CD4-positive, alpha-beta memory T cell (primary cell): Measurements from ENCODE around the gene FOXI1. TPM values are rescaled to one million over a fixed set of nuclear protein-coding genes. Genes with fewer than 3 reads are reported as not detected.

Experiments
- CTCF ChIA-PET: fragments of 350-600 bp; sonication (Branson Sonifier 250); formaldehyde crosslinking; loops from one replicate; lab custom pipeline; 2021; ENCODE audit warnings: inconsistent platforms; ENCODE audit not compliant: partially characterized antibody; lab: Charles Lee
- POLR2A ChIA-PET: fragments of 350-600 bp; sonication (Branson Sonifier 250); formaldehyde crosslinking; loops from one replicate; lab custom pipeline; 2021; ENCODE audit not compliant: partially characterized antibody; lab: Charles Lee
- DNase-seq, 5 donors: peaks; one replicate each; pipeline versions ENCODE4 v3.0.0 to v3.0.0-alpha.2; 2020 to 2022; ENCODE audit warnings: mixed read lengths in 1 of 5
- H3K27ac ChIP-seq: one replicate; pipeline ENCODE4 v1.7.0; 2013; ENCODE audit warnings: low read depth, low read length
- H3K27me3 ChIP-seq: 2 replicates; pipeline ENCODE4 v1.7.0; 2013; ENCODE audit warnings: mild to moderate bottlenecking, low read length, moderate library complexity; ENCODE audit not compliant: insufficient read depth
- H3K36me3 ChIP-seq: 2 replicates; pipeline ENCODE4 v1.7.0; 2013; ENCODE audit warnings: mild to moderate bottlenecking, low read length, moderate library complexity; ENCODE audit not compliant: insufficient read depth
- H3K4me1 ChIP-seq: 2 replicates; pipeline ENCODE4 v1.7.0; 2013; ENCODE audit warnings: mild to moderate bottlenecking, low read length, moderate library complexity; ENCODE audit not compliant: insufficient read depth
- H3K4me3 ChIP-seq, 2 donors: one replicate each; pipeline ENCODE4 v1.7.0; 2013; ENCODE audit warnings: low read length in 2 of 2, mild to moderate bottlenecking in 1 of 2
- H3K9me3 ChIP-seq, 2 donors: one replicate each; pipeline ENCODE4 v1.7.0; 2013; ENCODE audit warnings: low read length in 2 of 2, control low read depth in 1 of 2; ENCODE audit not compliant: control insufficient read depth in 1 of 2
- H3K27ac Mint-ChIP-seq, 7 donors: one replicate each; pipeline ENCODE4 v1.8.0; 2020 to 2021; ENCODE audit warnings: mixed read lengths in 7 of 7, mild to moderate bottlenecking in 6 of 7, inconsistent platforms in 3 of 7, moderate library complexity in 3 of 7
- H3K27me3 Mint-ChIP-seq, 2 donors: one replicate each; pipeline ENCODE4 v1.8.0; 2020 to 2021; ENCODE audit warnings: mixed read lengths in 2 of 2
- H3K36me3 Mint-ChIP-seq, 2 donors: one replicate each; pipeline ENCODE4 v1.8.0; 2020 to 2021; ENCODE audit warnings: mixed read lengths in 2 of 2, inconsistent platforms in 1 of 2, mild to moderate bottlenecking in 1 of 2
- H3K4me1 Mint-ChIP-seq, 4 donors: one replicate each; pipeline ENCODE4 v1.8.0; 2020 to 2021; ENCODE audit warnings: mixed read lengths in 4 of 4, mild to moderate bottlenecking in 1 of 4
- H3K4me3 Mint-ChIP-seq, 8 donors: one replicate each; pipeline ENCODE4 v1.8.0; 2020 to 2021; ENCODE audit warnings: mixed read lengths in 8 of 8, mild to moderate bottlenecking in 7 of 8, moderate library complexity in 6 of 8, inconsistent platforms in 3 of 8
- H3K9me3 Mint-ChIP-seq, 8 donors: one replicate each; pipeline ENCODE4 v1.8.0; 2020 to 2021; ENCODE audit warnings: mixed read lengths in 8 of 8, mild to moderate bottlenecking in 5 of 8, inconsistent platforms in 3 of 8, moderate library complexity in 1 of 8
- intact Hi-C: fragments of 100-400 bp; cut with micrococcal nuclease; formaldehyde crosslinking; loops from one replicate; pipeline ENCODE4 v1.15.1; 2023
- polyA plus RNA-seq, 2 donors: library from polyadenylated mRNA; unstranded; fragments of 300-500 nt; fragmentation: Illumina TruSeq; gene quantifications; one replicate each; pipeline ENCODE4 v1.2.3, GENCODE V29; 2021
- total RNA-seq, 2 experiments: library from RNA; stranded (reverse); gene quantifications; one replicate each; pipeline ENCODE4 v1.2.3, GENCODE V29; 2021

The FOXI1 gene
- total and polyA plus RNA-seq, 4 experiments from 2014 or later: not detected

GRCh38 chr5:170078458-170078857 is 27.2 kb upstream of the FOXI1 start:
- no peaks in the 10 kb centered on the region for H3K4me1 ChIP-seq
- H3K27ac ChIP-seq: no peak overlapping the region
- H3K4me3 ChIP-seq: no peak overlapping the region
- CTCF ChIA-PET: no interaction called here
- no peak for DNase-seq
- no peaks in the 10 kb centered on the region for H3K27me3 ChIP-seq
- Mint-ChIP-seq H3K4me3 (no peak overlapping the region), H3K27me3 (no peaks in the 10 kb centered on the region), H3K9me3 (no peaks in the 10 kb centered on the region), H3K27ac (no peak overlapping the region), H3K4me1 (no peaks in the 10 kb centered on the region), H3K36me3 (peaks cover 93 to 95% of the 10 kb centered on the region in 2 donors)
- no peaks in the 10 kb centered on the region for H3K9me3 ChIP-seq
- POLR2A ChIA-PET: no interaction called here
- intact Hi-C loops: no loop called here
- peaks cover 83% of the 10 kb centered on the region for H3K36me3 ChIP-seq

- H3K4me3 ChIP-seq: no peak overlapping the region
- DNase-seq: no peak
- ChIA-PET CTCF (no interaction called here), POLR2A (no interaction called here)
- intact Hi-C loops: no loop called here
- no peaks in the 10 kb centered on the region for H3K4me1 ChIP-seq
- H3K27me3 ChIP-seq: no peaks in the 10 kb centered on the region
- no peaks in the 10 kb centered on the region for H3K4me1 Mint-ChIP-seq
- peaks cover 88% of the 10 kb centered on the region for H3K36me3 ChIP-seq
- H3K36me3 Mint-ChIP-seq: peaks cover 94 to 97% of the 10 kb centered on the region in 2 donors
- no peaks in the 10 kb centered on the region for H3K9me3 ChIP-seq
- no peaks in the 10 kb centered on the region for H3K27me3 Mint-ChIP-seq
- no peak overlapping the region for H3K27ac ChIP-seq
- H3K27ac Mint-ChIP-seq: no peak overlapping the region
- H3K4me3 Mint-ChIP-seq: no peak overlapping the region
- no peaks in the 10 kb centered on the region for H3K9me3 Mint-ChIP-seq
These were observed 26.8 kb upstream of the FOXI1 start for GRCh38 chr5:170078931-170079330.

- no peaks in the 10 kb centered on the region for H3K4me1 ChIP-seq
- H3K27me3 Mint-ChIP-seq: no peaks in the 10 kb centered on the region
- no peak overlapping the region for H3K4me3 ChIP-seq
- no peaks in the 10 kb centered on the region for H3K27me3 ChIP-seq
- no peak overlapping the region for H3K27ac Mint-ChIP-seq
- H3K36me3 Mint-ChIP-seq: peaks cover 96 to 97% of the 10 kb centered on the region in 2 donors
- no peaks in the 10 kb centered on the region for H3K9me3 ChIP-seq
- H3K4me1 Mint-ChIP-seq: no peaks in the 10 kb centered on the region
- CTCF ChIA-PET: no interaction called here
- H3K4me3 Mint-ChIP-seq: no peak overlapping the region
- no peak overlapping the region for H3K27ac ChIP-seq
- H3K9me3 Mint-ChIP-seq: no peaks in the 10 kb centered on the region
- POLR2A ChIA-PET: no interaction called here
- peaks cover 87% of the 10 kb centered on the region for H3K36me3 ChIP-seq
- no peak for DNase-seq
- intact Hi-C loops: no loop called here
These were observed 25.5 kb upstream of the FOXI1 start for GRCh38 chr5:170080217-170080616.

- H3K4me1 ChIP-seq: no peaks in the 10 kb centered on the region
- no peaks in the 10 kb centered on the region for H3K27me3 ChIP-seq
- no peak overlapping the region for H3K4me3 Mint-ChIP-seq
- no peak overlapping the region for H3K27ac Mint-ChIP-seq
- H3K27me3 Mint-ChIP-seq: no peaks in the 10 kb centered on the region
- H3K36me3 Mint-ChIP-seq: peaks cover 96 to 98% of the 10 kb centered on the region in 2 donors
- intact Hi-C loops: no loop called here
- POLR2A ChIA-PET: no interaction called here
- H3K36me3 ChIP-seq: peaks cover 84% of the 10 kb centered on the region
- H3K4me3 ChIP-seq: no peak overlapping the region
- no peak overlapping the region for H3K27ac ChIP-seq
- H3K4me1 Mint-ChIP-seq: peaks cover 0 to 2% (median 0%) of the 10 kb centered on the region in 4 donors
- no peak for DNase-seq
- no peaks in the 10 kb centered on the region for H3K9me3 ChIP-seq
- H3K9me3 Mint-ChIP-seq: no peaks in the 10 kb centered on the region
- CTCF ChIA-PET: no interaction called here
These were observed 24.8 kb upstream of the FOXI1 start for GRCh38 chr5:170080786-170081445.

GRCh38 chr5:170081616-170082015 is 24.1 kb upstream of the FOXI1 start:
- Mint-ChIP-seq H3K27ac (peak overlapping the region in 2 of 7 donors; percentile 52 to 59), H3K4me1 (peaks cover 0 to 2% (median 0%) of the 10 kb centered on the region in 4 donors), H3K9me3 (no peaks in the 10 kb centered on the region), H3K27me3 (no peaks in the 10 kb centered on the region), H3K4me3 (peak overlapping the region in 1 of 8 donors; percentile 2), H3K36me3 (peaks cover 93 to 95% of the 10 kb centered on the region in 2 donors)
- intact Hi-C loops: no loop called here
- Histone ChIP-seq H3K27me3 (no peaks in the 10 kb centered on the region), H3K27ac (no peak overlapping the region), H3K9me3 (no peaks in the 10 kb centered on the region), H3K4me1 (no peaks in the 10 kb centered on the region), H3K36me3 (peaks cover 78% of the 10 kb centered on the region), H3K4me3 (no peak overlapping the region)
- ChIA-PET CTCF (no interaction called here), POLR2A (no interaction called here)
- DNase-seq: no peak

- intact Hi-C loops: no loop called here
- peak overlapping the region in 2 of 7 donors; percentile 15 to 51 for H3K27ac Mint-ChIP-seq
These were observed 23.0 kb upstream of the FOXI1 start for GRCh38 chr5:170082701-170083100.

GRCh38 chr5:170087168-170087817 is 18.4 kb upstream of the FOXI1 start:
- no peaks in the 10 kb centered on the region for H3K4me1 ChIP-seq
- Mint-ChIP-seq H3K4me1 (peaks cover 0 to 2% (median 0%) of the 10 kb centered on the region in 4 donors), H3K4me3 (no peak overlapping the region), H3K27ac (no peak overlapping the region), H3K27me3 (no peaks in the 10 kb centered on the region), H3K9me3 (no peaks in the 10 kb centered on the region), H3K36me3 (peaks cover 45% of the 10 kb centered on the region in 2 donors)
- ChIA-PET POLR2A (no interaction called here), CTCF (interaction anchor here (1.3 kb wide), 1 partner anchor 16 kb away, joined by 3 read pairs; no protein-coding TSS in a partner anchor)
- no peaks in the 10 kb centered on the region for H3K9me3 ChIP-seq
- no peak for DNase-seq
- no peaks in the 10 kb centered on the region for H3K27me3 ChIP-seq
- intact Hi-C loops: no loop called here
- no peak overlapping the region for H3K27ac ChIP-seq
- peaks cover 23% of the 10 kb centered on the region for H3K36me3 ChIP-seq
- no peak overlapping the region for H3K4me3 ChIP-seq

More at GRCh38 chr5:170082701-170083100, 23.0 kb upstream of the FOXI1 start:
- H3K4me3 Mint-ChIP-seq: no peak overlapping the region
- H3K27me3 Mint-ChIP-seq: no peaks in the 10 kb centered on the region
- Histone ChIP-seq H3K4me3 (no peak overlapping the region), H3K4me1 (no peaks in the 10 kb centered on the region), H3K27ac (no peak overlapping the region), H3K36me3 (peaks cover 69% of the 10 kb centered on the region), H3K27me3 (no peaks in the 10 kb centered on the region), H3K9me3 (no peaks in the 10 kb centered on the region)
- peaks cover 89% of the 10 kb centered on the region in 2 donors for H3K36me3 Mint-ChIP-seq
- no peaks in the 10 kb centered on the region for H3K9me3 Mint-ChIP-seq
- ChIA-PET CTCF (interaction anchor here (2.3 kb wide), 1 partner anchor 12 kb away, joined by 10 read pairs; no protein-coding TSS in a partner anchor), POLR2A (no interaction called here)
- DNase-seq: no peak
- peaks cover 0 to 2% (median 0%) of the 10 kb centered on the region in 4 donors for H3K4me1 Mint-ChIP-seq
